ENCODE measurements around the gene RABGGTA.

- TF ChIP-seq PHF20 (IDR thresholded peaks at IDR 0.05; ENCODE audit: partially characterized antibody) (no peak), CTCFL (IDR thresholded peaks at IDR 0.05; ENCODE audit: borderline replicate concordance, insufficient read depth, low read depth, low read length, poor library complexity, severe bottlenecking) (no peak), E2F3 (CRISPR knock-in tag; IDR thresholded peaks at IDR 0.05) (no peak), ZBTB11 (CRISPR knock-in tag; IDR thresholded peaks at IDR 0.05) (no peak), REST (IDR thresholded peaks at IDR 0.05; ENCODE audit: borderline replicate concordance) (no peak), REST (CRISPR knock-in tag; IDR thresholded peaks at IDR 0.05; ENCODE audit: low read depth) (no peak), GABPA (tag; conservative IDR thresholded peaks at IDR 0.05; ENCODE audit: low read depth) (no peak), ZNF57 (CRISPR knock-in tag; IDR thresholded peaks at IDR 0.05) (no peak), POLR2A (conservative IDR thresholded peaks at IDR 0.05) (no peak), YY1 (IDR thresholded peaks at IDR 0.05; ENCODE audit: borderline replicate concordance in 1 of 3, control insufficient read depth in 1 of 3, extremely low read depth in 1 of 3, insufficient read depth in 3 of 3, insufficient read length in 1 of 3, insufficient replicate concordance in 2 of 3, low read depth in 1 of 3, low read length in 2 of 3) (no peak)
Observed at GRCh38 chr14:24219521-24219920, 51.9 kb downstream of the RABGGTA start.

All from K562 (cell line).